ENCODE results near the gene POLR2E. TPM values are rescaled to one million over a fixed set of nuclear protein-coding genes. Genes with fewer than 3 reads are reported as not detected.

The POLR2E gene
- total RNA-seq, 4 donors from 2014 or later: 117 to 228 (median 150) TPM

DNA sequence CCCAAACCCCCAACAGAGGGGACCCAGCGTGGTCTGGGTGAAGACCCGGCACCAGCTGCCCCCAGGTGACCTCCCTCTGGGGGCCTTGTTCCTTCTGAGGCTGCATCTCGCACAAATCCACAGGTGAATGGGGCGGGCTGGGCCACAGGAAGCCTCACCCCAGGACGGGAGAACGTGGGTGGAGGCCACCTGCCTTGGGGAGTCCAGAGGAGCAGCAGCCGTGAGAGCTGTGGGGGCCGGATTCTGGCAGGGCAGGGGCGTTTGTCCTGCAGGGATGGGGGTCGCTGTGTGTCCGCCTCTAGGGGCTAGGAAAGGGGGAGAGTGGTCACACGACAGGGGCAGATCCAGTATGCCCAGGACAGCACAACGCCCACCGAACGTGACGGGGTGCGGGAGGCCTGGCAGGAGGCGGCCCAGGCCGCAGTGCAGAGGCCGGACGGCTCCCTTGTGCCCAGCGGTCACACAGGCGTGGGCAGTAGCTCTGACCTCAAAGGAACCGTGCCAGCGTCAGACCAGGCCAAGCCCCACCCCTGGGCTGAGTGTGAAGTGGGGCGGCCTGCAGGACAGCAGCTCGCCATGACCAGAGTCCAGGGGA, 6.7 kb downstream of the POLR2E start:
- H3K9me3 ChIP-seq: no peaks in the 10 kb centered on the region
- H3K27ac ChIP-seq: peak overlapping the region in 3 of 4 donors; percentile 61 to 66 (median 65)
- peaks cover 11% of the 10 kb centered on the region for H3K27me3 ChIP-seq
- H3K4me1 ChIP-seq: peaks cover 0 to 45% (median 22%) of the 10 kb centered on the region in 3 donors
- no peak overlapping the region for H3K4me3 ChIP-seq
- ATAC-seq: peak; percentile 60
- peaks cover 0 to 80% of the 10 kb centered on the region in 2 donors for H3K36me3 ChIP-seq
- no peak for TF ChIP-seq EP300 (IDR thresholded peaks at IDR 0.05)
- TF ChIP-seq CTCF (IDR thresholded peaks at IDR 0.05): no peak
- TF ChIP-seq POLR2AphosphoS5 (IDR thresholded peaks at IDR 0.05): no peak
- TF ChIP-seq POLR2A (IDR thresholded peaks at IDR 0.05): no peak
- no CpG with 5 or more reads among the region's 27 CpGs for WGBS, 2 donors (ENCODE audit: low coverage in 1 of 2)

GRCh38 chr19:1087813-1088415, 7.3 kb downstream of the POLR2E start:
- H3K27me3 ChIP-seq: peaks cover 17% of the 10 kb centered on the region
- WGBS, 2 donors (ENCODE audit: low coverage in 1 of 2): 61 to 65% methylated on average over 3 to 19 of the region's 27 CpGs
- H3K9me3 ChIP-seq: no peaks in the 10 kb centered on the region
- TF ChIP-seq CTCF (IDR thresholded peaks at IDR 0.05) (no peak), POLR2AphosphoS5 (IDR thresholded peaks at IDR 0.05) (no peak), EP300 (IDR thresholded peaks at IDR 0.05) (no peak), POLR2A (IDR thresholded peaks at IDR 0.05) (no peak)
- peak; percentile 69 for ATAC-seq
- peaks cover 0 to 45% (median 18%) of the 10 kb centered on the region in 3 donors for H3K4me1 ChIP-seq
- H3K4me3 ChIP-seq: no peak overlapping the region
- H3K36me3 ChIP-seq: peaks cover 0 to 74% of the 10 kb centered on the region in 2 donors
- H3K27ac ChIP-seq: peak overlapping the region in 3 of 4 donors; percentile 61 to 66 (median 65)

- peak overlapping the region in 2 of 4 donors; percentile 11 to 65 for H3K27ac ChIP-seq
- no peak for TF ChIP-seq CTCF (IDR thresholded peaks at IDR 0.05)
- TF ChIP-seq POLR2A (IDR thresholded peaks at IDR 0.05): no peak
- no peak for TF ChIP-seq POLR2AphosphoS5 (IDR thresholded peaks at IDR 0.05)
- no peak for TF ChIP-seq EP300 (IDR thresholded peaks at IDR 0.05)
- H3K9me3 ChIP-seq: no peaks in the 10 kb centered on the region
- H3K27me3 ChIP-seq: peaks cover 30% of the 10 kb centered on the region
- no peak for ATAC-seq
- H3K4me1 ChIP-seq: peaks cover 0 to 50% (median 24%) of the 10 kb centered on the region in 3 donors
- peaks cover 0 to 61% of the 10 kb centered on the region in 2 donors for H3K36me3 ChIP-seq
- 80 to 94% methylated on average over 9 to 19 of the region's 21 CpGs for WGBS, 2 donors (ENCODE audit: low coverage in 1 of 2)
- no peak overlapping the region for H3K4me3 ChIP-seq
These were observed 8.6 kb downstream of the POLR2E start for GRCh38 chr19:1086613-1087012.

- no peak for ATAC-seq
- Histone ChIP-seq H3K9me3 (no peaks in the 10 kb centered on the region), H3K27me3 (peaks cover 34% of the 10 kb centered on the region), H3K4me1 (peaks cover 0 to 55% (median 24%) of the 10 kb centered on the region in 3 donors), H3K36me3 (peaks cover 0 to 53% of the 10 kb centered on the region in 2 donors), H3K4me3 (no peak overlapping the region), H3K27ac (no peak overlapping the region)
- 46 to 64% methylated on average over 5 to 6 of the region's 38 CpGs for WGBS, 2 donors (ENCODE audit: low coverage in 1 of 2)
- no peak for TF ChIP-seq EP300 (IDR thresholded peaks at IDR 0.05)
- TF ChIP-seq CTCF (IDR thresholded peaks at IDR 0.05): no peak
These were observed 9.3 kb downstream of the POLR2E start for GRCh38 chr19:1085676-1086442.
